ENCODE measurements around the gene ARHGEF2.
A peak's percentile ranks its signal among the peaks of the same experiment; 100 is the strongest.

Gene ARHGEF2

DNA sequence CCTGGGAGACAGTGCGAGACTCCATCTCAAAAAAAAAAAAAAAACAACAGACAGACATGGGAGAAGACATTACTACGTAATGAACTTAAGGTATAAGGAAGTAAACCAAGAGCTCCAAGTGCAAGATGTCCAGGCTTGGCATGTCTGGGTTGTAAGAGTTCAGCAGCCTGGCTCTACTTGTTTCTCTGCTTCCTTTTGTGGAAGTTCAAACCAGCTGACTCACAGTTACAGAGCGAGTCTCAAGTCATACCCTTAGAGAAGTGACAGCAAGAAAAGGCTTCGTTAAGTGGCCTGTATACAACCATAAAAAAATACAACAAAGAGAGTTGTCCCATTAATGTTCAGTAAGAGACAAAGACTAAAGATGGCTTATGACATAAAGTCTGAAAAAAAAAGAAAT, 68.5 kb downstream of the ARHGEF2 start:
- TF ChIP-seq POLR2AphosphoS5 (IDR thresholded peaks at IDR 0.05; ENCODE audit: low read depth): no peak
- TF ChIP-seq SPI1 (IDR thresholded peaks at IDR 0.05; ENCODE audit: borderline replicate concordance, low read depth): no peak
- TF ChIP-seq, protein P1, sequence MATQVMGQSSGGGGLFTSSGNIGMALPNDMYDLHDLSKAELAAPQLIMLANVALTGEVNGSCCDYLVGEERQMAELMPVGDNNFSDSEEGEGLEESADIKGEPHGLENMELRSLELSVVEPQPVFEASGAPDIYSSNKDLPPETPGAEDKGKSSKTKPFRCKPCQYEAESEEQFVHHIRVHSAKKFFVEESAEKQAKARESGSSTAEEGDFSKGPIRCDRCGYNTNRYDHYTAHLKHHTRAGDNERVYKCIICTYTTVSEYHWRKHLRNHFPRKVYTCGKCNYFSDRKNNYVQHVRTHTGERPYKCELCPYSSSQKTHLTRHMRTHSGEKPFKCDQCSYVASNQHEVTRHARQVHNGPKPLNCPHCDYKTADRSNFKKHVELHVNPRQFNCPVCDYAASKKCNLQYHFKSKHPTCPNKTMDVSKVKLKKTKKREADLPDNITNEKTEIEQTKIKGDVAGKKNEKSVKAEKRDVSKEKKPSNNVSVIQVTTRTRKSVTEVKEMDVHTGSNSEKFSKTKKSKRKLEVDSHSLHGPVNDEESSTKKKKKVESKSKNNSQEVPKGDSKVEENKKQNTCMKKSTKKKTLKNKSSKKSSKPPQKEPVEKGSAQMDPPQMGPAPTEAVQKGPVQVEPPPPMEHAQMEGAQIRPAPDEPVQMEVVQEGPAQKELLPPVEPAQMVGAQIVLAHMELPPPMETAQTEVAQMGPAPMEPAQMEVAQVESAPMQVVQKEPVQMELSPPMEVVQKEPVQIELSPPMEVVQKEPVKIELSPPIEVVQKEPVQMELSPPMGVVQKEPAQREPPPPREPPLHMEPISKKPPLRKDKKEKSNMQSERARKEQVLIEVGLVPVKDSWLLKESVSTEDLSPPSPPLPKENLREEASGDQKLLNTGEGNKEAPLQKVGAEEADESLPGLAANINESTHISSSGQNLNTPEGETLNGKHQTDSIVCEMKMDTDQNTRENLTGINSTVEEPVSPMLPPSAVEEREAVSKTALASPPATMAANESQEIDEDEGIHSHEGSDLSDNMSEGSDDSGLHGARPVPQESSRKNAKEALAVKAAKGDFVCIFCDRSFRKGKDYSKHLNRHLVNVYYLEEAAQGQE (IDR thresholded peaks at IDR 0.05; ENCODE audit: insufficient replicate concordance, low read depth): no peak
- no peak for TF ChIP-seq GABPA (IDR thresholded peaks at IDR 0.05; ENCODE audit: low read depth)
- TF ChIP-seq, protein P2, sequence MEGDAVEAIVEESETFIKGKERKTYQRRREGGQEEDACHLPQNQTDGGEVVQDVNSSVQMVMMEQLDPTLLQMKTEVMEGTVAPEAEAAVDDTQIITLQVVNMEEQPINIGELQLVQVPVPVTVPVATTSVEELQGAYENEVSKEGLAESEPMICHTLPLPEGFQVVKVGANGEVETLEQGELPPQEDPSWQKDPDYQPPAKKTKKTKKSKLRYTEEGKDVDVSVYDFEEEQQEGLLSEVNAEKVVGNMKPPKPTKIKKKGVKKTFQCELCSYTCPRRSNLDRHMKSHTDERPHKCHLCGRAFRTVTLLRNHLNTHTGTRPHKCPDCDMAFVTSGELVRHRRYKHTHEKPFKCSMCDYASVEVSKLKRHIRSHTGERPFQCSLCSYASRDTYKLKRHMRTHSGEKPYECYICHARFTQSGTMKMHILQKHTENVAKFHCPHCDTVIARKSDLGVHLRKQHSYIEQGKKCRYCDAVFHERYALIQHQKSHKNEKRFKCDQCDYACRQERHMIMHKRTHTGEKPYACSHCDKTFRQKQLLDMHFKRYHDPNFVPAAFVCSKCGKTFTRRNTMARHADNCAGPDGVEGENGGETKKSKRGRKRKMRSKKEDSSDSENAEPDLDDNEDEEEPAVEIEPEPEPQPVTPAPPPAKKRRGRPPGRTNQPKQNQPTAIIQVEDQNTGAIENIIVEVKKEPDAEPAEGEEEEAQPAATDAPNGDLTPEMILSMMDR (IDR thresholded peaks at IDR 0.05; ENCODE audit: insufficient read depth, low read length): no peak
- Histone ChIP-seq H3K27me3 (ENCODE audit: insufficient read depth, poor library complexity, severe bottlenecking) (no peaks in the 10 kb centered on the region), H3K27ac (replicated peaks) (peak overlapping the region; percentile 65), H3K4me3 (replicated peaks; ENCODE audit: insufficient read depth, low read length) (no peak overlapping the region)
- peak; percentile 69 to 87 for DNase-seq (ENCODE audit: low read depth in 1 of 2, low spot score in 1 of 2)

DNA sequence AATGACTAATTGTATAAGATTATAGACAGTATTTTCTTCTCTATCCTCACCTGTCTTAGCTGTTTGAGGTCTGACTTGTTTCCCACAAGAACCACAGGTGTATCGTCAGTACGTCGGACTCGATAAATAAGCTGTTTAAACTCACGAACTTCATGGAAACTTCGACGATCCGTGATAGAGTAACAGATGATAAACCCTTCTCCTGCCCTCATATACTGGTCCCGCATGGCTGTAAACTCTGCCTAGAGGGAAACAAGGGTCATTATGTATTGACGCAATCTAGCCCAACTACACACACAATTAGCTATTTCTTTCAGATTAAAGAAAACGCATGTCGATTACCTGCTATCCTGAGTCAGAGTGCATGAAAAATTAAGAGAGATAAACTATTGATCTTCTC, 74.1 kb downstream of the ARHGEF2 start:
- no peak overlapping the region for H3K4me3 ChIP-seq (replicated peaks; ENCODE audit: insufficient read depth, low read length)
- no peaks in the 10 kb centered on the region for H3K27me3 ChIP-seq (ENCODE audit: insufficient read depth, poor library complexity, severe bottlenecking)
- TF ChIP-seq, protein P1 (IDR thresholded peaks at IDR 0.05; ENCODE audit: insufficient replicate concordance, low read depth): no peak
- TF ChIP-seq, protein P2 (IDR thresholded peaks at IDR 0.05; ENCODE audit: insufficient read depth, low read length): no peak
- TF ChIP-seq POLR2AphosphoS5 (IDR thresholded peaks at IDR 0.05; ENCODE audit: low read depth): no peak
- TF ChIP-seq GABPA (IDR thresholded peaks at IDR 0.05; ENCODE audit: low read depth): no peak
- TF ChIP-seq SPI1 (IDR thresholded peaks at IDR 0.05; ENCODE audit: borderline replicate concordance, low read depth): no peak
- no peak for DNase-seq (ENCODE audit: low read depth in 1 of 2, low spot score in 1 of 2)
- no peak overlapping the region for H3K27ac ChIP-seq (replicated peaks)

DNA sequence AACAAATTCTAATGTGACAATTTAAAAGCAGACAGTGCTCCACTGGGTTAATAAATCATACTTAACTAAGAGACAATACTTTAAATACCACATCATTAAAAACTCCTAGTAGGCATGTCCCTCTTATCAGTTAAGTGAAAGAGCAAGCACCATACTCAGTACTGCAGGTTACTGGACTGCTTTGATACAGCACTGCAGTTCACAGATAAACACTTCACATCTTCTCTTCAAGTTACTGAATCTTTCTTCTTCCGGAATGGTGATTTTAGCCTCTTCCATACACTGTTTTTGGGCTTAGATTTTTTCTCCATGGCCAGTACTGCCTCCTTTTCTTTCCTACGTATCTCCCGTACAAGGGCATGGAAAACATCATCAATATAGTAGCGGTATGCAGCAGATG, 78.2 kb downstream of the ARHGEF2 start:
- Histone ChIP-seq H3K27ac (replicated peaks) (no peak overlapping the region), H3K27me3 (ENCODE audit: insufficient read depth, poor library complexity, severe bottlenecking) (no peaks in the 10 kb centered on the region), H3K4me3 (replicated peaks; ENCODE audit: insufficient read depth, low read length) (no peak overlapping the region)
- DNase-seq (ENCODE audit: low read depth in 1 of 2, low spot score in 1 of 2): no peak
- TF ChIP-seq SPI1 (IDR thresholded peaks at IDR 0.05; ENCODE audit: borderline replicate concordance, low read depth): no peak
- no peak for TF ChIP-seq POLR2AphosphoS5 (IDR thresholded peaks at IDR 0.05; ENCODE audit: low read depth)
- TF ChIP-seq GABPA (IDR thresholded peaks at IDR 0.05; ENCODE audit: low read depth): no peak
- TF ChIP-seq, protein P2 (IDR thresholded peaks at IDR 0.05; ENCODE audit: insufficient read depth, low read length): no peak
- TF ChIP-seq, protein P1 (IDR thresholded peaks at IDR 0.05; ENCODE audit: insufficient replicate concordance, low read depth): no peak
